OCI-LY3 (cell line): ENCODE results near the gene SH2B3.

Experiments
- H2AFZ ChIP-seq: fragments of 200-600, 300-600 bp; shearing (Covaris generic); 2 replicates; pipeline ENCODE4 v1.6.0; 2014; ENCODE audit warnings: antibody characterized with exemption, low read depth, low read length
- H3K27ac ChIP-seq: fragments of 200-600, 300-600 bp; sonication (generic); 2 replicates; pipeline ENCODE4 v1.5.1; 2014; ENCODE audit warnings: mild to moderate bottlenecking, low read length, moderate library complexity, mixed read lengths
- H3K27me3 ChIP-seq: fragments of 200-600, 300-600 bp; sonication (generic); 2 replicates; pipeline ENCODE4 v1.6.1; 2014; ENCODE audit warnings: low read depth, low read length, mixed read lengths
- H3K36me3 ChIP-seq: fragments of 200-600, 300-600 bp; sonication (generic); replicated peaks from 2 replicates; pipeline ENCODE3; 2014; ENCODE audit warnings: low read depth, low read length, mixed read lengths
- H3K4me1 ChIP-seq: fragments of 300-600, 200-600 bp; sonication (generic); 2 replicates; pipeline ENCODE4 v1.6.1; 2014; ENCODE audit warnings: low read length, mixed read lengths
- H3K4me2 ChIP-seq: fragments of 200-600, 300-600 bp; sonication (generic); 2 replicates; pipeline ENCODE4 v1.6.1; 2014; ENCODE audit warnings: low read length, mixed read lengths
- H3K4me3 ChIP-seq: fragments of 300-600, 200-600 bp; sonication (generic); 2 replicates; pipeline ENCODE4 v1.5.1; 2014; ENCODE audit warnings: antibody characterized with exemption, mild to moderate bottlenecking, low read length, moderate library complexity
- H3K79me2 ChIP-seq: fragments of 300-600, 200-600 bp; shearing (Covaris generic); 2 replicates; pipeline ENCODE4 v1.6.1; 2014; ENCODE audit warnings: mild to moderate bottlenecking, low read length, mixed read lengths
- H3K9ac ChIP-seq: fragments of 300-600, 200-600 bp; shearing (Covaris generic); 2 replicates; pipeline ENCODE4 v1.6.0; 2014; ENCODE audit warnings: mild to moderate bottlenecking, low read length, moderate library complexity
- H3K9me3 ChIP-seq: fragments of 200-600, 300-600 bp; shearing (Covaris generic); 2 replicates; pipeline ENCODE4 v1.6.1; 2014; ENCODE audit warnings: low read length, mixed read lengths; ENCODE audit not compliant: insufficient read depth
- H4K20me1 ChIP-seq: fragments of 200-600, 300-600 bp; sonication (generic); 2 replicates; pipeline ENCODE4 v1.6.1; 2016; ENCODE audit warnings: low read length, mixed read lengths; ENCODE audit not compliant: insufficient read depth
- CTCF ChIP-seq: fragments of 200-600, 300-600 bp; sonication (generic); IDR thresholded peaks from 2 replicates; pipeline ENCODE4 v1.5.1; 2014; ENCODE audit warnings: antibody characterized with exemption, low read length, low read depth
- EZH2phosphoT487 ChIP-seq: fragments of 200-600 bp; shearing (Covaris generic); IDR thresholded peaks from 2 replicates; pipeline ENCODE4 v1.6.1; 2018; ENCODE audit warnings: antibody characterized with exemption, mixed run types, low read depth

Gene SH2B3

DNA sequence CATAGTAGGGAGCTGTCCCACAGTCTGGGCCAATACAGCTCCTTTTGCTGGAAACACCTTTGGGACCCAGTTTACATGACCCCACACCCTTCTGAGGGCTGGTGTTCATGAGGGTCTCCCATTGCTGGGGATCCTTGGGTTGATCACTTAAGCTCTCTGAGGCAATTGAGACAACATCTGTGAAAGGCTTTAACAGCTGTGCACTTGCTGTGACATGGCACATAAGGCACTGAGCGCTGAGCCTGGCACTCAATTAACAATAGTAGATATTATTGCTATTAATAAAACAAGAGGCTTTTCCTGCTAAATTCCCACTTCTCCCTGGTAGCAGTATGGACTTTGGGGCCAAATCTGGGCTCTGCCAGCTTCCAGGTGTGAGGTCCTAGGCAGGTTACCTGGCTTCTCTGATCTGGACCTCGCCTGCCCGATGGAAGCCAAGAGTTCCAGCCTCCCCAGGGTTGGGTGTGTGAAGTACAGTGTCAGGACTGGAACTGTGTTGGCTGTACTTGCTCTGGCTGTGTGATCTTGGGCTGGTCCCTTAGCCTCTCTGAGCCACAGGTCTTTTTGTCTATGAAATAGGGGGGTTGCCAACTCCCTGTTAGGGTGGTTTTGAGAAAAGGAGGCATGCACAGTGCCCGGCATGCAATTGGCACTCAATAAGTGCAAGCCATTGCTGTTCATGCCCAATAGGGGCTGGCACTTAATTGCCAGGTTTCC is 3.1 kb downstream of the SH2B3 start:
- Histone ChIP-seq H4K20me1 (peaks cover 67% of the 10 kb centered on the region), H3K9ac (no peak overlapping the region), H3K4me1 (peaks cover 39% of the 10 kb centered on the region)

DNA sequence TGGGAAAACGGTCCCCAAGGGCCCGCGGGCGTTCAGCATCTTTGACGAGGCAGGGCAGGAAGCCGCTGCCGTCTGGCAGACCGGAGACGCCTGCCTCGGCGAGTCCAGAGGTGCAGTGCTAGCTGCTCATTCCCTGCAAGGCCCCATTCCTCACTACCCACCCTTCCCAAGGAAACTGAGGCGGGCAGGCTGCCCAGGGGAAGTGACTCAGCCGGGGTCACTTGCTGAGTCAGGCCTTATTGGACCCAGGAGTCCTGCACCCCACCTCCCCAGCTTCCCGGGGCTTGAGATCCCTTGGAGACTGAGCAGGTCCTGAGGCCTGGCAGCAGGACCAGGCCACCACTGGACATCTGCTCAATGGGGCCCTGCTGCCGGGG is 3.7 kb downstream of the SH2B3 start:
- Histone ChIP-seq H3K79me2 (peaks cover 79% of the 10 kb centered on the region), H3K4me2 (no peak overlapping the region), H3K36me3 (no peaks in the 10 kb centered on the region), H3K27me3 (peaks cover 5% of the 10 kb centered on the region; the same call in 1 of the 2 replicates), H3K9ac (no peak overlapping the region), H3K27ac (no peak overlapping the region), H3K4me3 (no peak overlapping the region), H2AFZ (no peak overlapping the region), H3K9me3 (no peaks in the 10 kb centered on the region), H3K4me1 (peaks cover 34% of the 10 kb centered on the region), H4K20me1 (peaks cover 73% of the 10 kb centered on the region)
- TF ChIP-seq CTCF (no peak), EZH2phosphoT487 (no peak)

More for the DNA sequence above, 3.1 kb downstream of the SH2B3 start:
- H3K27me3 ChIP-seq, result peaks cover 5% of the 10 kb centered on the region; the same call in 1 of the 2 replicates
- peaks cover 74% of the 10 kb centered on the region for H3K79me2 ChIP-seq
- no peaks in the 10 kb centered on the region for H3K36me3 ChIP-seq
- H3K9me3 ChIP-seq, result no peaks in the 10 kb centered on the region
- peak overlapping the region; percentile 13; the same call in 1 of the 2 replicates for H3K4me2 ChIP-seq
- H3K4me3 ChIP-seq, result no peak overlapping the region
- H3K27ac ChIP-seq, result no peak overlapping the region
- TF ChIP-seq EZH2phosphoT487 (no peak), CTCF (no peak)
- no peak overlapping the region for H2AFZ ChIP-seq

DNA sequence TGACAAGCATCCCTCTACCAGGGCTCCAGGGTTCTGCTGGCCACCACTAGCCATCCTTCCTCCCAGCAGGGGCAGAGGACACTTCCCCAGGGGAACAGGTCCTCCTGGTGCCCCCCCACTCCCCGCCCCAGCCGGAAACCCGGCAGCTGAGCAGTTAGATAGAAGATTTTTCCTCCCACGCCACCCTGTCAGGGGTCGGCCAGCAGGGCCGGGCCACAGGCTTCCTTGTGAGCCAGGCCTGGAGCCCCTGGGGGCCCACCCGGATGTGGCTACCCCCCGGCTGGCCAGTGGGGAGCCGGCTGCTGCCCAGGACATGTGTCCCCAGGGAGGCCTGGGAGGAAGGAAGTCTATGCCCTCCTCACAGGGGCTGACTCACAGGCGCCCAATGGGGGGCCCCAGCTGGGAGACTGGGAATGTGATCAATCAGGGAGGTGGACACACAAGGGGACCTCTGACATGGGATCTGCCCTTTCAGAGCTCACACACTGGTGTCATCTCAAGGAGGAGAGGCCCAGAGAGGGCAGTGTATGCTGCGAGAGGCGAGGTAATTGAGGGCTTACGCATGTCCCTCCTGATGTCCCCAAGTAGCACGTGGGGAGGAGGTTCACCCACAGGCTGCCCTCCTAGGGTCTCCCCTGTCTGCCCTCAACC is 4.2 kb downstream of the SH2B3 start:
- no peaks in the 10 kb centered on the region for H3K9me3 ChIP-seq
- no peak overlapping the region for H3K4me2 ChIP-seq
- peaks cover 29% of the 10 kb centered on the region for H3K4me1 ChIP-seq
- peaks cover 78% of the 10 kb centered on the region for H4K20me1 ChIP-seq
- H3K79me2 ChIP-seq, result peaks cover 84% of the 10 kb centered on the region
- no peaks in the 10 kb centered on the region for H3K36me3 ChIP-seq
- no peak overlapping the region for H3K4me3 ChIP-seq
- H2AFZ ChIP-seq, result no peak overlapping the region
- TF ChIP-seq EZH2phosphoT487, result no peak
- no peak for TF ChIP-seq CTCF
- peaks cover 5% of the 10 kb centered on the region; the same call in 1 of the 2 replicates for H3K27me3 ChIP-seq
- no peak overlapping the region for H3K27ac ChIP-seq
- no peak overlapping the region for H3K9ac ChIP-seq

DNA sequence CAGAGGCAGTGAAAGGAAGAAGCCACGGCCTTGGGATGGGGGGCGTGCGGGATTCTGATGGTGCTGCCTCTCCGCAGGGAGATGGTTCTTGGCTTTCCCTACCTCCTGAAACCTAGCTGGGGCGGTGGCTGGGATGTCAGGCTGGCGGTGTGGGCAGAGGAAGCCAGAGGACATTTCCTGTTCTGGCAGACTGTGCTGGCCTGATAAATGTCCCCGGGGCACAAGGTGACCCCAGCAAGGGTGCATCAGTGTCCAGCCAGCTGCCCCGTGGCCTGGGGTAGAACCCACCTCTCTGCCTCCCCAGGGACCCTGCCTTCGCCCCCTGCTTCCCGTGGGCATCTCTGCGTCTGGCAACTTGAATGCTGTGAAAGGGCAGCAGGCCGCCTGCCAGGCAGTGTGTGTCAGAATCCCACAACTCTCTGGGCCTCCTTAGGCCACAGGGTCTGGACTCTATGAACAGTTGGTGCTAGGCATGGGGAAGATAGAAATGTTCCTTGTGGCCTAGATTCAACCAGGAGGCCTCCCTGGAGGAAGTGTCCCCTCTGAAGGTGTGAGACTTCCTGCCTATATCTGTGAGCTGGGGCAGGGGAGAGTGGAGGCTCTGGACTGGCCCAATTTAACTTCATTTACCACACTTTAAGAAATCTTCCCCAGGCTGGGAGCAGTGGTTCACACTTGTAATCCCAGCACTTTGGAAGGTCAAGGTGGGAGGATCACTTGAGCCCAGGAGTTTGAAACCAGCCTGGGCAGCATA is 4.9 kb downstream of the SH2B3 start:
- Histone ChIP-seq H3K9ac (no peak overlapping the region), H4K20me1 (peaks cover 82% of the 10 kb centered on the region), H3K4me3 (no peak overlapping the region), H3K79me2 (peaks cover 88% of the 10 kb centered on the region), H3K4me1 (peaks cover 29% of the 10 kb centered on the region), H3K27ac (no peak overlapping the region), H3K36me3 (no peaks in the 10 kb centered on the region), H2AFZ (no peak overlapping the region), H3K27me3 (peaks cover 5% of the 10 kb centered on the region; the same call in 1 of the 2 replicates), H3K9me3 (no peaks in the 10 kb centered on the region), H3K4me2 (no peak overlapping the region)
- no peak for TF ChIP-seq EZH2phosphoT487
- TF ChIP-seq CTCF, result no peak
